GM11168 (cell line): ENCODE data around the gene SOCS1.

ENCODE experiments used
- in situ Hi-C: fragments of 300-500 bp; cut with MboI; formaldehyde crosslinking; loops from one replicate; pipeline ENCODE4 v1.12.0; 2022; ENCODE audit warnings: low sequenced_read_pairs; ENCODE audit not compliant: unreplicated experiment

SOCS1 gene

DNA sequence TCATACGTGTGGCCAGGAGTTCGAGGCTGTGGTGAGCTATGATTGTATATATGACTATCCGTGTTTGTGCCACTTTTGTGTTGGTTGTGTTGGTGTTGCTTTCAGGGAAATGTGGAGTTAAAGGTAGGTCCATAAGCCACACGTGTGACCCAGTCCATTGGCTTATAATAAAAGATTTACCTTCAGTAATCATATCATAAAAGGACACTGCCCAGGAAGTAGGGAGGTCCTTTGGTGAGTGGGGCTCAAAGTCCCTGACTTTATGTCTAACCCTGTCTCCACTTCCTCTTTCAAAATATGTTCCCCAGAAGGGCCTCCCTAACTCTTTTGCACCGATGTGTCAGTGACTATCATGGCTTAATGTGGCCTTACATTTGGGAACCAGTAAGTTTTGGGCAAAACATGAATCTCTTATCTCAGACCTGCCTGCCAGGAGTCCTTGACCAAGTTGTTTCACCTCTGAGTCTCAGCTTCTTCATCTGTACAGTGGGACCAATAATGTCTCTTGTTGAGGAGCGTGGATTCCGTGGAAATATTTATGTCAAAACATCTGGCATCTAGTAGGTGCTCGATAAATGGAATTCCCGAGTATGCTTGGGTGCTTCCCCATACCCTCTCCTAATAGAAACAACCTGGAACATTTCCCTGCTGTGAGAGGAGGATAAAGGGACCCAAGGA is 8.3 kb upstream of the SOCS1 start:
- in situ Hi-C loops: no loop called here

- in situ Hi-C loops: no loop called here
These were observed 7.7 kb upstream of the SOCS1 start for GRCh38 chr16:11263737-11264136.

DNA sequence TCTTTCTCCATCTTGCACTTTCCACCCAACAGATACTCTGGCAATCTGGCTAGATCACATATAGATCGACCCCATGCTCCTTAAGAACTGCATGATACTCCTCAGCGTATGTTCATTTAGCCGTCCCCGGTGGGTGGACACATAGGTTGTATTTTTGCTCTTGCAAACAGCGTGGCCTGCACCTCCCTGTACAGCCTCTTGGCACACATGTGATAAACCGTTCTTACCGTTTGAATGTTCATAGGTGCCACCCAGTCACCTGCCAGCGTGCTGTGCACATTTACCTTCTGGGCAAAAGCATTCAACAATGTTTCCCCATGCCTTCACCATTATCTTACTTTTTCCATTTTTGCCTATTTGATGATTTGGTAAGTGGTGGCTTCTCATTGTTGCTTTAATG is 6.9 kb upstream of the SOCS1 start:
- in situ Hi-C loops: no loop called here

GRCh38 chr16:11260596-11260966 is 4.6 kb upstream of the SOCS1 start:
- in situ Hi-C loops: no loop called here

GRCh38 chr16:11259655-11260595 is 3.9 kb upstream of the SOCS1 start:
- in situ Hi-C loops: no loop called here

GRCh38 chr16:11258553-11259492 is 2.8 kb upstream of the SOCS1 start:
- in situ Hi-C loops: no loop called here

GRCh38 chr16:11257131-11257938 is 1.3 kb upstream of the SOCS1 start:
- in situ Hi-C loops: no loop called here

DNA sequence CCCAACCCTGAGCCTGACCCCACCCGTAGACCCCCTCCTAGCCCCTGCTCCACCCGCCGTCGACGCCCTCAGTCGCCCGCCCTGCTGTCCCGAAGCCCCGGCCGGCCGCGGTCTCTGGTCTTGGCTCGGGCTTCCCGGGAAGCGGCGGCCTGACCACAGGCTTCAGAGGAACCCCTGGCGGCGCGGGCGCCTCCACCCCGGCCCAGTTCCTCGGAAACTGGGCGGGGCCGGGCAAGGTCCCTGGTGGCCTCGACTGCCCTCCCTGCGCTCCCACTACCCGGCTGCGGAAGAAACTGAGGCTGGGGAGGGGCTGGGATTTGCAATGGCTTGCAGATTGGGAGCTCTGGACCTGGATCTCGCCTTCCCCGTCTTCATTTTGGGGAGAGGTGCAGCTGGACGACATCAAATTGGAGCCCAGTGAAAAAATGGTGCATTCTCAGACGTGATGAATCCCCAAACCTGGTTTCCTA is 692 bp upstream of the SOCS1 start:
- in situ Hi-C loops: no loop called here

- in situ Hi-C loops: no loop called here
These were observed 879 bp downstream of the SOCS1 start for GRCh38 chr16:11254913-11255736.

- in situ Hi-C loops: no loop called here
These were observed 1.8 kb downstream of the SOCS1 start for GRCh38 chr16:11253995-11254912.

GRCh38 chr16:11253009-11253994 is 2.7 kb downstream of the SOCS1 start:
- in situ Hi-C loops: no loop called here

DNA sequence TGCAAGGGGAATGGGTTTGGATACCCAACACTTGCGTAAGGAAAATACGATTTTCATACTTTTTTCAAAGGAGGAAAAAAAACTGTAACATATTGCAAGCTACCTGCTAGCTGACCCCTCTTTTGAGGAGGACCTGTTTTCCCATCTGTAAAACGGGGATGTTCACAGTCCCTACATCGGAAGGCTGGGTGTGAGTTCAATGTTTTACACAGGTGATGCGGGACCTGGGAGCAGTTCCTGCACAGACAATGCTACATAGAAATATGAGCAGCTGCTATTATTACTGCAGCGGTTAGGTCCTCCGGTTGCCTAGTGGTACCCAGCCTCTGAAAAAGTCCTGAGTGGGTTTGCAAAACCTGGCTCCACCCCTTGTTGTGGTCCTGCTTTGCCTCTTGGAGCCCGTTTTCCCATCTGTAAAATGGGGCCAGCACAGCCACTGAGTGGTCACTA is 3.5 kb downstream of the SOCS1 start:
- in situ Hi-C loops: no loop called here

- in situ Hi-C loops: no loop called here
These were observed 4.2 kb downstream of the SOCS1 start for GRCh38 chr16:11251525-11252481.

GRCh38 chr16:11250786-11251524 is 5.0 kb downstream of the SOCS1 start:
- in situ Hi-C loops: no loop called here
